NOMO-1 (cell line): ENCODE measurements around the gene CARS1.

Experiments used
- DNase-seq, 2 experiments: peaks; one replicate each; lab custom pipeline; 2025; ENCODE audit not compliant: unreplicated experiment in 2 of 2; lab: John Stamatoyannopoulos, UW

Gene CARS1

GRCh38 chr11:3057069-3057963, at the start of gene CARS1:
Gene CARS1, minus strand, starts transcription at chr11:3057423. Its CDS starts 56 bp downstream, at chr11:3057367.
- peak; percentile 78 to 89 for DNase-seq

DNA sequence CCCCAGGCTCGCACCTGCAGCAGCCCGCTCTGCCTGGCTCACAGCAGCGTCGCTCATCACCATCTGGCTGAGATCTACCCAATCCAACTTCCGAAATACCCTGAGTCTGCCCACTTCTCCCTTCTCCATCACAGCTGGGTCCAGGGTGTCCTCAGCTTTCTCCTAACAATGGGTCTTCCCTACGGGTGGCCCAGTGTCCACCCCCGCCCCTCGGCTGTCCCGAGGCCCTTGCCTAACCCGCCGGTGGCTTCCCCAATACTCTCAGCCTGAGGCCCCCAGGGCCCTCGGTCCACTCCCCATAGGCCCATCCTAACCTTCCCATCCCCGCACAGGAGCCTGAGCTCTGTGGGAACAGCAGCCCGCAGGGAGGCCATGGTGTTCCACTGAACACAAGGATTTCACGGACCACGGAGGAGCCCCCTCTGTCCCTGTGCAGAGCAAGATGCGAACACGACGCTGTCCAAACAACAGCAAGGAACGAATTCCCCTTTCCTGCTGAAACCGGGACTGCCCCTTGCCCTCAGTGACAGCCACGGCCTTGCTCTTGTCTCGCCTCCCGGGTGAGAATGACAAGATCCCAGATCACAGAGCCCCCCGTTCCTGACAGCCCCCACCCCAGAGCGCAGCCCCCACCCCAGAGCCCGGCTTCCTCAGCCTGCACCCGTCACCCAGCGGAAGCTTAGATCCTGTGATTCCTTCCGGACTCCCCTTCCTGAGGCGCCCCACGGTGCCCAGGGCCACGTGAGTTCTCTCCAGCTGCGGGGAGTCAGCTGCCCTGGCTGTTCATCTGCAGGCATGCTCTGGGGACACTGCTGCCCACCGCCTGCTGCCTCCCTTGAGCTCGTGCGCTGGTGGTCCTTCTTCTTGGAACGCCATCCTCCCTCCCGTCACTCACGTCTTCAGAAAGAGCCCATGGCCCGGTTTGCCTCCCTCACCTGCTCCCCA, 48.8 kb upstream of the CARS1 start:
- no peak for DNase-seq

DNA sequence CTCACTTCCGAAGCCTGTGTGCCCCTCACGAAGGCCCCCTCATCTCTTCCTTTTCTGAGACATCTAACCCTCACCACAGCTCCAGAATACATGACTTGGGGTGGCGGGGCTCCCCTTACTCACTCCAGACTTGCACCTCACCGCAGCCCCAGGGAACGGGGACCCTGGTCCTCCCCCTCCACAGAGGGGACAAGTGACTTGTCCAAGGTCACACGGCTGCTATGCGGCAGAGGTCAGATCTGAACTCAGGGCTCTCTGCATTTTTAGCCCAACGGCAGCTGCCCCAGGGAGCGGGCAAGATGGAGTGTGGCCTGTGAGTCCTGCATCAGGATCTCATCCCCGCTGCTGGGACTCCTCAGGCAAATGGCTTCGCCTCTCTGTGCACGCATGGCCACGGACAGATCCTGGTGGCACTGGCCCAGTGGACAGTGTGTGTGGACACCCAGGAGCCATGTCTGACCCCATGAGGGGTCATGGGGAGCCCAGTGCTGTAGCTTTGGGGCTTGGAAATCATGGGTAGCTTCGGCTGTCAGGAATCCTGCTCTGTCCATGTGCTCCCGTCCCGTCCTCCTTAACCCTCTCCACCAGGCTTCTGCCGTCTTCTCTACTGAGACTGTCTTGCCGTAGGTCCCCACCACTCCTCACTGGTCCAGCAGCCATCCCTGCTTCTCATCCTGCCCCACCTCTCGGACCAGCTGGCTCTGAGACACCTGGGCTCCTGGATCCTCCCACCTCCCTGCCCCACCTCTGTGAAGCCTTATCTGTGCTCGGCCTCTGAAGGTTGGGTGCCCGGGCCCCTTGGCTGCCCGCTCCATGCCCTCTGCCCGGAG, 48.0 kb upstream of the CARS1 start:
- DNase-seq: no peak

- DNase-seq: no peak
These were observed 47.0 kb upstream of the CARS1 start for GRCh38 chr11:3104051-3104714.

DNA sequence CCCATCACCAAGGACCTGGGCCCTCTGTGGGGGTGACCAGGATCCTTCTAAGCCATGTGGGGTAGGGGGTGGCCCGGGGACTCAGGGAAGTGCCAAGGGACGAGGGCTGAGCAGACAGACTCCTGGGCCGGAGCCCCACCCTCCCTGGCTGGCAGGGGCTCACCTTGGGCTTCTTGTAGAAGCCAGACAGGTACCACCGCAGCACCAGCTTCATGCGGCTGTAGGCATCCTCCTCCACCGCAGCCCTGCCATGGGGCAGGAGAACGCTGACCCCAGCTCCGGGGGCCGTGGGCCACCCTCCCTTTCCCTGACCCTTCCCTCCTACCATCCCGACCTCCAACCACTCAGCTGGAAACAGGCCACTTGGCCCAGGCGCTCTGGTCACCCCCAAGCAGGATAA, 45.9 kb upstream of the CARS1 start:
- no peak for DNase-seq

GRCh38 chr11:3102641-3102921, 45.4 kb upstream of the CARS1 start:
- no peak for DNase-seq

DNA sequence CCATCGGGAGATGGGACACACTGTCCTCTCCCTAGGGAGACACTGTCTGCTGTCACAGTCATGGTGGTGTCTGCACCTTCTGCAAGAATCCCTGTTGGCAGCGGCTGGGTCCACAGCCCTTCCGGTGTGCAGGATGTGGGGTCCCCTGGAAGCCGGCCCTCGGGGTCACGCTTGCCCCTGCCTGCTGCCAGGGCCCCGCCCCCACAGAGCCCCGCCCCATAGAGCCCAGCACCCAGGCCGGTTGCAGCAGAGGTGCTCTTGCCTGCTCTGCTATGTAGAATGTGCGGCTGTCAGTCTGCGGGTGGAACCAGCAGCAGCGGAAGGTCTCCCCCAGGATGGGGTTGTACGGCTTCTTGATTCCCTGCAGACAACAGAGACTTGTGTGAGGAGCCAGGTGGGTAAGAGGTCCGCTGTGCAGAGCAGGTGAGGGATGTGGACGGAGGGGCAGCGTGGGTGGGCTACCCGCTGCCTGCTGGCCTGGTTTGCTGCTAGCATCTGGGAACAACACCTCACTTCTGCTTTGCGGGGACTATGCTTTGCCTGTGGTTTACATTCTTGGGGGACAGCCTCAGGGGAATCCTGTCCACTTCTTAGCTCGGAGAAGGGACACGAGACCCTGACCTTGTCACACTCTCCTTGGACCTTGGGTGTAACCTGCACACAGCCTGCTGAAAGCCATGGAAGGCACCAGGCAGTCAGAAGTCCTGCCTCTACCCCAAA, 44.9 kb upstream of the CARS1 start:
- DNase-seq: no peak

- DNase-seq: no peak
These were observed 42.0 kb upstream of the CARS1 start for GRCh38 chr11:3099178-3099577.

GRCh38 chr11:3096909-3097530, 39.8 kb upstream of the CARS1 start:
- DNase-seq: no peak

DNA sequence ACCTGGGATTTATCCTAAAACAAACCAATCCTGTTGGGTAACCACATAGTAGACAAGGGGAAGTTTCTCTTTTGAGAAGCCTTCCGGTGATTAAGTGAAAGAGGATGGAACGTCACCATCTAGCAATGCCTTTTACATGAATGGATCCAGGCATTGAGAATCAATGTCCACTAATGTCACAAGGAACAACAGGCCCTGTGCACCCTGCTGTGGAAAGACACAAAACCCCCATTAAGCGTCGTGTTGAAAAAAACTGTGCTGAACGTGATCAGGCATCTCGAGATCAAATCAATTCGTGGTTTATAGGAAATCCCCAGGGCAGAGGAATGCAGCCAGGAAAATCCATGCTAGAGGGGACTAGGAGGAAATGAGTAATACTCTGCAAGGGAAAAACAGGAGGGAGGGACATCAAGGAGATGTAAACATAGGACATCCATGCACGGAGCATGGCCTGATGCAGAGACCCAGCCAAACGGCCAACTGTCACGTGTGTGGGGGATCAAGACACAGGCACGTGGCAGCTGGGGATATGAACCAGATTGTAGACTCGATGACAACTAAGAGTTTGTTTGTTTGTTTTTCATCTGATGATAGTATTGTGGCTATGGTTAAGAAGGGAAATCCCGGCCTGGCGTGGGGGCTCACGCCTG, 38.6 kb upstream of the CARS1 start:
- DNase-seq: no peak

DNA sequence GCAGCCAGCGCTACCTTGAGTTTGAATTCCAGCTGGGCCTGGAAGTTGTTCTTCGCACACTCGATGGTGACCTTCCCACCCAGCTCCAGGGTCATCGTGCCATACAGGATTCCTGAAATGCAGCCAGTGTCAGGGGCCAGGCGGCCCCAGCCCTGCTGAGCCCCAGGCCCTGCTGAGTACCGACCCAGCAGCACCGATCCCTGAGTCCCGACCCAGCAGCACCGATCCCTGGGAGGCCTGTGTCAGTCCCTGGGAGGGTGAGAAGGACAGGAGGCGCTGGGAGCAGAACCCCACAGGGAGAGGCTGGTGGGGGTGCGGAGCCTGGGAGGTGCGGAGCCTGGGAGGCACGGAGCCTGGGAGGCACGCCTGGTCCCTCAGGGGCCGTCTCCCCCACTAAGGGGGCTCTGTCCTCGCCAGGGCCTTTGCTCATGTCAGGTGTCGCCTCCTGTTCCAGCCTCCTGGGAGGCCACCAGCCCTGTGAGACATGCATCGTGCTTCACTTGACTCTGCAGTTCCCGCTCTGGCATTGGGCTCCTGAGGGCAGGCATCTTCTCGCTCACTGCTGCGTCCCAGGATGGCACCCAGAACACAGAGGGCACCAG, 37.1 kb upstream of the CARS1 start:
- no peak for DNase-seq

- DNase-seq: no peak
These were observed 36.3 kb upstream of the CARS1 start for GRCh38 chr11:3093281-3094191.

GRCh38 chr11:3092603-3093141, 35.4 kb upstream of the CARS1 start:
- no peak for DNase-seq

- peak; percentile 25 to 29 for DNase-seq
These were observed 34.8 kb upstream of the CARS1 start for GRCh38 chr11:3091846-3092602.

- no peak for DNase-seq
These were observed 34.0 kb upstream of the CARS1 start for GRCh38 chr11:3091081-3091845.
